Activated CD8-positive, alpha-beta memory T cell treated with anti-CD3 and anti-CD28 coated beads for 1 hour (primary cell): ENCODE measurements around the gene S100Z.
"Not testable (repeated sequence)": the region's sequence is repeated elsewhere in the genome, so short reads cannot be mapped to it uniquely, and the experiment has no call there.

Experiments
- DNase-seq, 2 donors: peaks; one replicate each; pipeline ENCODE4 v3.0.0-alpha.2; 2020; ENCODE audit warnings: low read depth in 1 of 2; ENCODE audit errors: extremely low read depth in 1 of 2

S100Z gene

GRCh38 chr5:76867827-76868693, 18.2 kb downstream of the S100Z start:
- DNase-seq: peak in 1 of 2 donors; percentile 29

GRCh38 chr5:76870046-76870445, 20.2 kb downstream of the S100Z start:
- no peak for DNase-seq

- no peak for DNase-seq
Measured at GRCh38 chr5:76874088-76874581, 24.3 kb downstream of the S100Z start.

- no peak for DNase-seq
Measured at GRCh38 chr5:76888733-76889300, 39.0 kb downstream of the S100Z start.

GRCh38 chr5:76893294-76893693, 43.5 kb downstream of the S100Z start:
- DNase-seq: no peak

- no peak for DNase-seq
Measured at GRCh38 chr5:76896196-76896595, 46.4 kb downstream of the S100Z start.

- no peak for DNase-seq
Measured at GRCh38 chr5:76901522-76901921, 51.7 kb downstream of the S100Z start.

- DNase-seq: no peak
Measured at GRCh38 chr5:76908166-76908565, 58.4 kb downstream of the S100Z start.

- DNase-seq: not testable (repeated sequence)
Measured at GRCh38 chr5:76910344-76910933, 60.6 kb downstream of the S100Z start.

GRCh38 chr5:76914671-76915070, 64.9 kb downstream of the S100Z start:
- not testable (repeated sequence) for DNase-seq

- no peak for DNase-seq
Measured at GRCh38 chr5:76918539-76918938, 68.7 kb downstream of the S100Z start.

- no peak for DNase-seq
Measured at GRCh38 chr5:76920491-76920890, 70.7 kb downstream of the S100Z start.

- DNase-seq: no peak
Measured at GRCh38 chr5:76926329-76927105, 76.7 kb downstream of the S100Z start.

GRCh38 chr5:76927961-76928360, 78.1 kb downstream of the S100Z start:
- no peak for DNase-seq

GRCh38 chr5:76930083-76930482, 80.3 kb downstream of the S100Z start:
- DNase-seq: no peak

- DNase-seq: no peak
Measured at GRCh38 chr5:76938177-76938576, 88.4 kb downstream of the S100Z start.

- DNase-seq: no peak
Measured at GRCh38 chr5:76941000-76941399, 91.2 kb downstream of the S100Z start.

- no peak for DNase-seq
Measured at GRCh38 chr5:76941442-76941841, 91.6 kb downstream of the S100Z start.

- DNase-seq: no peak
Measured at GRCh38 chr5:76942581-76942980, 92.8 kb downstream of the S100Z start.

GRCh38 chr5:76943006-76943405, 93.2 kb downstream of the S100Z start:
- DNase-seq: no peak

GRCh38 chr5:76944638-76945037, 94.8 kb downstream of the S100Z start:
- DNase-seq: no peak
